OCI-LY7 (cell line): ENCODE results near the gene ZNF581.

Experiments used
- EZH2phosphoT487 ChIP-seq: fragments of 200-600 bp; sonication (generic); IDR thresholded peaks from 2 replicates; pipeline ENCODE4 v1.6.1; 2018; ENCODE audit warnings: low read depth, borderline replicate concordance, mild to moderate bottlenecking, mixed run types, antibody characterized with exemption, low read length, moderate library complexity, mixed read lengths
- TF ChIP-seq, protein P1 (sequence below): fragments of 200-600 bp; sonication (generic); conservative IDR thresholded peaks from 2 replicates; pipeline ENCODE4 v1.5.1; 2014; ENCODE audit warnings: mild to moderate bottlenecking, antibody characterized with exemption, low read length, moderate library complexity, mixed read lengths

- TF ChIP-seq, protein P1, sequence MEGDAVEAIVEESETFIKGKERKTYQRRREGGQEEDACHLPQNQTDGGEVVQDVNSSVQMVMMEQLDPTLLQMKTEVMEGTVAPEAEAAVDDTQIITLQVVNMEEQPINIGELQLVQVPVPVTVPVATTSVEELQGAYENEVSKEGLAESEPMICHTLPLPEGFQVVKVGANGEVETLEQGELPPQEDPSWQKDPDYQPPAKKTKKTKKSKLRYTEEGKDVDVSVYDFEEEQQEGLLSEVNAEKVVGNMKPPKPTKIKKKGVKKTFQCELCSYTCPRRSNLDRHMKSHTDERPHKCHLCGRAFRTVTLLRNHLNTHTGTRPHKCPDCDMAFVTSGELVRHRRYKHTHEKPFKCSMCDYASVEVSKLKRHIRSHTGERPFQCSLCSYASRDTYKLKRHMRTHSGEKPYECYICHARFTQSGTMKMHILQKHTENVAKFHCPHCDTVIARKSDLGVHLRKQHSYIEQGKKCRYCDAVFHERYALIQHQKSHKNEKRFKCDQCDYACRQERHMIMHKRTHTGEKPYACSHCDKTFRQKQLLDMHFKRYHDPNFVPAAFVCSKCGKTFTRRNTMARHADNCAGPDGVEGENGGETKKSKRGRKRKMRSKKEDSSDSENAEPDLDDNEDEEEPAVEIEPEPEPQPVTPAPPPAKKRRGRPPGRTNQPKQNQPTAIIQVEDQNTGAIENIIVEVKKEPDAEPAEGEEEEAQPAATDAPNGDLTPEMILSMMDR, result no peak
- TF ChIP-seq EZH2phosphoT487, result no peak
Observed at GRCh38 chr19:55689411-55690108, 46.1 kb downstream of the ZNF581 start.
